HEK293 (cell line): ENCODE results near the gene DAO.

Experiments
- CTCF ChIA-PET: fragments of 350-600 bp; formaldehyde crosslinking; extraction: SDS; loops from one replicate; lab custom pipeline; 2021; ENCODE audit warnings: antibody characterized with exemption; lab: Yijun Ruan, JAX
- POLR2A ChIA-PET: fragments of 300-600 bp; formaldehyde crosslinking; extraction: SDS; loops from one replicate; lab custom pipeline; 2020; ENCODE audit warnings: antibody characterized with exemption, inconsistent platforms; lab: Yijun Ruan, JAX
- H3K27ac ChIP-seq: fragments of 200-500 bp; sonication (Bioruptor generic); 2 replicates; pipeline ENCODE4 v1.5.1; 2014; ENCODE audit warnings: low read depth, low read length, control low read depth, inconsistent platforms; ENCODE audit errors: extremely low read depth
- H3K36me3 ChIP-seq, 2 experiments: fragments of 200-500 bp in 1 of 2; sonication (Bioruptor generic) in 1 of 2; 1 replicate in 1 of 2; 2 replicates in 1 of 2; pipeline ENCODE4 v1.5.1; 2014 to 2017; ENCODE audit warnings: inconsistent platforms in 2 of 2, low read length in 2 of 2; ENCODE audit not compliant: control insufficient read depth in 2 of 2, insufficient read depth in 1 of 2
- H3K4me1 ChIP-seq: fragments of 200-500 bp; sonication (Bioruptor generic); 2 replicates; pipeline ENCODE4 v1.5.1; 2014; ENCODE audit warnings: mild to moderate bottlenecking, low read length, inconsistent platforms; ENCODE audit not compliant: control insufficient read depth, insufficient read depth
- H3K4me3 ChIP-seq: 2 replicates; pipeline ENCODE4 v1.5.1; 2011; ENCODE audit warnings: low read depth, mild to moderate bottlenecking, control low read depth, low read length, moderate library complexity
- H3K9me3 ChIP-seq: fragments of 200-500 bp; sonication (Bioruptor generic); 2 replicates; pipeline ENCODE4 v1.5.1; 2014; ENCODE audit warnings: low read depth, low read length, inconsistent platforms; ENCODE audit not compliant: control insufficient read depth, insufficient read depth
- HOXD13 ChIP-seq: sonication (generic); formaldehyde crosslinking; IDR thresholded peaks from 2 replicates; pipeline ENCODE4 v1.8.0; 2022; ENCODE audit warnings: missing genetic modification reagents, borderline replicate concordance
- KLF16 ChIP-seq: fragments of 450-650 bp; formaldehyde crosslinking; IDR thresholded peaks from 2 replicates; pipeline ENCODE4 v1.5.1; 2017; ENCODE audit warnings: missing biosample characterization, missing genetic modification characterization
- KLF9 ChIP-seq: fragments of 450-650 bp; formaldehyde crosslinking; IDR thresholded peaks from 2 replicates; pipeline ENCODE4 v1.5.1; 2016; ENCODE audit warnings: missing biosample characterization, missing genetic modification characterization, low read depth
- OSR2 ChIP-seq: fragments of 450-650 bp; formaldehyde crosslinking; IDR thresholded peaks from 2 replicates; pipeline ENCODE4 v1.5.1; 2016; ENCODE audit warnings: missing biosample characterization, missing genetic modification characterization
- PRDM1 ChIP-seq: fragments of 450-650 bp; formaldehyde crosslinking; IDR thresholded peaks from 2 replicates; pipeline ENCODE4; 2016; ENCODE audit warnings: missing biosample characterization, missing genetic modification characterization
- PRDM10 ChIP-seq: fragments of 450-650 bp; formaldehyde crosslinking; IDR thresholded peaks from 2 replicates; pipeline ENCODE4 v1.5.1; 2016; ENCODE audit warnings: missing biosample characterization, missing genetic modification characterization
- ZBTB7A ChIP-seq: fragments of 450-650 bp; formaldehyde crosslinking; IDR thresholded peaks from 2 replicates; pipeline ENCODE4 v1.5.1; 2016; ENCODE audit warnings: low read depth, missing biosample characterization, missing genetic modification characterization
- ZNF114 ChIP-seq: fragments of 450-650 bp; formaldehyde crosslinking; IDR thresholded peaks from 2 replicates; pipeline ENCODE4 v1.5.0; 2017; ENCODE audit warnings: missing biosample characterization, missing genetic modification characterization
- ZNF121 ChIP-seq: fragments of 450-650 bp; formaldehyde crosslinking; IDR thresholded peaks from 2 replicates; pipeline ENCODE4 v1.5.1; 2016; ENCODE audit warnings: missing biosample characterization, missing genetic modification characterization
- ZNF148 ChIP-seq: fragments of 450-650 bp; formaldehyde crosslinking; IDR thresholded peaks from 2 replicates; pipeline ENCODE4 v1.5.0; 2017; ENCODE audit warnings: missing biosample characterization, missing genetic modification characterization, borderline replicate concordance
- ZNF16 ChIP-seq: fragments of 450-650 bp; formaldehyde crosslinking; IDR thresholded peaks from 2 replicates; pipeline ENCODE4 v1.5.1; 2016; ENCODE audit warnings: low read depth, missing biosample characterization, missing genetic modification characterization
- ZNF175 ChIP-seq: fragments of 450-650 bp; formaldehyde crosslinking; IDR thresholded peaks from 2 replicates; pipeline ENCODE4 v1.5.1; 2016; ENCODE audit warnings: missing biosample characterization, missing genetic modification characterization
- ZNF2 ChIP-seq: fragments of 450-650 bp; formaldehyde crosslinking; IDR thresholded peaks from 2 replicates; pipeline ENCODE4 v1.5.1; 2016; ENCODE audit warnings: missing biosample characterization, missing genetic modification characterization
- ZNF211 ChIP-seq: fragments of 450-650 bp; formaldehyde crosslinking; IDR thresholded peaks from 2 replicates; pipeline ENCODE4 v1.5.1; 2016; ENCODE audit warnings: low read depth, missing biosample characterization, missing genetic modification characterization
- ZNF335 ChIP-seq: fragments of 450-650 bp; formaldehyde crosslinking; conservative IDR thresholded peaks from 2 replicates; pipeline ENCODE4 v1.5.1; 2016; ENCODE audit warnings: missing biosample characterization, missing genetic modification characterization
- ZNF398 ChIP-seq: fragments of 450-650 bp; formaldehyde crosslinking; IDR thresholded peaks from 2 replicates; pipeline ENCODE4 v1.5.1; 2017; ENCODE audit warnings: missing biosample characterization, missing genetic modification characterization
- ZNF423 ChIP-seq: fragments of 450-650 bp; formaldehyde crosslinking; IDR thresholded peaks from 2 replicates; pipeline ENCODE4 v1.5.1; 2016; ENCODE audit warnings: missing biosample characterization, missing genetic modification characterization
- ZNF521 ChIP-seq: fragments of 450-650 bp; formaldehyde crosslinking; IDR thresholded peaks from 2 replicates; pipeline ENCODE4 v1.5.1; 2017; ENCODE audit warnings: missing biosample characterization, mild to moderate bottlenecking, missing genetic modification characterization
- ZNF549 ChIP-seq: fragments of 450-650 bp; IDR thresholded peaks from 2 replicates; pipeline ENCODE4 v1.5.1; 2018; ENCODE audit warnings: missing biosample characterization, missing genetic modification characterization, mild to moderate bottlenecking, inconsistent platforms, moderate library complexity
- ZNF560 ChIP-seq: fragments of 450-650 bp; formaldehyde crosslinking; IDR thresholded peaks from 2 replicates; pipeline ENCODE4 v1.5.1; 2017; ENCODE audit warnings: missing biosample characterization, missing genetic modification characterization, borderline replicate concordance
- ZNF600 ChIP-seq: fragments of 450-650 bp; formaldehyde crosslinking; IDR thresholded peaks from 2 replicates; pipeline ENCODE4 v1.5.1; 2016; ENCODE audit warnings: missing biosample characterization, missing genetic modification characterization
- ZNF629 ChIP-seq: fragments of 450-650 bp; formaldehyde crosslinking; IDR thresholded peaks from 2 replicates; pipeline ENCODE4 v1.5.1; 2017; ENCODE audit warnings: missing biosample characterization, missing genetic modification characterization
- ZNF777 ChIP-seq: fragments of 450-650 bp; formaldehyde crosslinking; IDR thresholded peaks from 2 replicates; pipeline ENCODE4 v1.5.1; 2017; ENCODE audit warnings: missing biosample characterization, missing genetic modification characterization, borderline replicate concordance
- ZSCAN4 ChIP-seq: fragments of 450-650 bp; formaldehyde crosslinking; IDR thresholded peaks from 2 replicates; pipeline ENCODE4 v1.5.1; 2017; ENCODE audit warnings: missing biosample characterization, missing genetic modification characterization
- TF ChIP-seq, protein P1 (sequence below): fragments of 450-650 bp; formaldehyde crosslinking; IDR thresholded peaks from 2 replicates; pipeline ENCODE4 v1.5.1; 2016; ENCODE audit warnings: missing biosample characterization, missing genetic modification characterization

Gene DAO

DNA sequence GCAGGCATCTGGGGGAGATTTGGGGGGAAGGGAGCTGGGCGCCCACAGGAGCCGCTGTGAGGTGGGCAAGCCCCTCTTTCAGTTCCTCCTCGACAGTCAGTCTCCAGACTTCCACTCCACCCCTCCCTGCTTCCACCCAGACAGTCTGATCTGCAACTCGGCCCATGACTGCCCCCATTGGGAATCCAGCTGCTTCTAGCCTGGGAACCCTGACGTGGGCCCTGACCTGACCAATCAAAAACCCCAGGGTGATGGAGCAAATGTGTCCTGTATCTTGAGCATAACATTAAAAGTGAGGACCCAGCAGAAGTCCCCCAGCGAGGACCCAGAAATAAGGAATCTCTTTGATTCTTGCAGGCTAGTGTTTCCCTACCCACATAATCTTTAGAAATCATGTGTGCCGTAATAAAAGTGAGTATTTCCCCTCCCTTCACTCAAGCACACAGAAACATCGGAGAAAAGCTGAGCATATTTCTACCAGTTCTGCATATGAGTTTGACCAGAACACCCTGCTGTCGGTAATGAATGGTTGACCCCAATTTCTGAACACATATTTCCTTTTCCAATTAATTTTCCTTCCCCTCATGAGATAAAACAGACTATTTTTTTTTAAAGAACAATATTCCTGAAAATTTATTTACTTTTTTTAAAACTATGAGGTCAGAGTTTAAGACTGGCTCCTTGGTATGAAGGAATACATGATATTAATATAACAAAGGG lies 28.9 kb upstream of the DAO start:
- Histone ChIP-seq H3K4me3 (no peak overlapping the region), H3K27ac (no peak overlapping the region), H3K4me1 (no peaks in the 10 kb centered on the region), H3K9me3 (no peaks in the 10 kb centered on the region), H3K36me3 (peaks cover 6 to 45% of the 10 kb centered on the region in 2 experiments; a peak in 2 of 3 replicates)
- CTCF ChIA-PET: interaction anchor here (0.6 to 1.5 kb wide), 6 partner anchors 25 to 354 kb away, joined by 3 to 5 read pairs (median 4); no protein-coding TSS in a partner anchor
- POLR2A ChIA-PET: interaction anchor here (0.6 to 1.2 kb wide), 3 partner anchors 18 to 46 kb away, joined by 3 to 8 read pairs (median 7); no protein-coding TSS in a partner anchor
- TF ChIP-seq ZNF549: no peak
- no peak for TF ChIP-seq ZNF211 (tag by site-specific recombination)
- no peak for TF ChIP-seq ZNF2 (tag by site-specific recombination)
- TF ChIP-seq ZBTB7A (tag by site-specific recombination): no peak
- TF ChIP-seq ZNF423 (tag by site-specific recombination): no peak
- no peak for TF ChIP-seq ZNF114 (tag by site-specific recombination)
- peak; percentile 52; the same call in 1 of the 2 replicates for TF ChIP-seq ZNF335
- no peak for TF ChIP-seq ZNF629
- peak; percentile 48; the same call in 1 of the 2 replicates for TF ChIP-seq PRDM10
- no peak for TF ChIP-seq ZSCAN4 (tag by site-specific recombination)
- 0 out of 2 replicates have a peak, but pooled peaks have one; percentile 17 for TF ChIP-seq ZNF600 (tag by site-specific recombination)
- TF ChIP-seq PRDM1: no peak

DNA sequence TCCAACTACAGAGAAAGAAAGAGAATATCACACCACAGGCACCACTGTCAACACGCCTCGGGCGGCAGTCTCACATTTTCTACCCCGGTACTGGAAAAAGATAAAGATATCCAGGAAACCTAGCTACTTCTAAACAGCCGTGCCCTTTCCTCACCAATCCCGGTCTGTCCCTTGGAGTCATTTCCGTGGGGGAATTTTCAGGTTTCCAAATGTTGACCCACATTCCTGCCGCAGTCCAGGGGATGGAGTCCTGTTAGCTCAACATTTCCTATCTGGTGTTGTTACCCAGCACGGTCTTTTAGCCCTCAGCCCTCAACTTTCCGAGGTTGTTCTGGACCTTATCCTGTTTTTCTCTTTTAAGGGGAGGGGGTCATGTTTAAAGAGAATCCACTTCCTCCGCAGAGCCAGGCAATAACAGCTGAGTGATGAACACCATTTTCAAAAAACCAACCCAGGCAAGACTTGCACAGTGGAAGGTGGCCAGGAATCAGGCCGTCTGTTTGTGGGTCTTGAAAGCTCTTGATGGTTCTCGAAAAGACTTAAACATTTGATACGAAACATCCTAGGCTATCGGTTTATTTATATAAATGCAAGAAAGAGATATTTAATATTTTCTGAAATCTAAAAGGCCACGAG lies 27.1 kb upstream of the DAO start:
- CTCF ChIA-PET: no interaction called here
- no peak overlapping the region for H3K27ac ChIP-seq
- H3K9me3 ChIP-seq: no peaks in the 10 kb centered on the region
- peaks cover 0 to 27% of the 10 kb centered on the region in 2 experiments; a peak in 2 of 3 replicates for H3K36me3 ChIP-seq
- TF ChIP-seq ZNF777: no peak
- no peak for TF ChIP-seq KLF9 (tag by site-specific recombination)
- TF ChIP-seq ZNF148 (tag by site-specific recombination): no peak
- no peak for TF ChIP-seq ZNF121 (tag by site-specific recombination)
- no peak for TF ChIP-seq ZNF175 (tag by site-specific recombination)
- no peak for TF ChIP-seq OSR2
- no peak for TF ChIP-seq ZNF398
- no peak for TF ChIP-seq ZNF16 (tag by site-specific recombination)
- TF ChIP-seq KLF16 (tag by site-specific recombination): no peak
- TF ChIP-seq HOXD13 (CRISPR knock-in tag): no peak
- TF ChIP-seq ZNF560 (tag by site-specific recombination): no peak
- TF ChIP-seq ZNF521 (tag by site-specific recombination): no peak
- TF ChIP-seq, protein P1, sequence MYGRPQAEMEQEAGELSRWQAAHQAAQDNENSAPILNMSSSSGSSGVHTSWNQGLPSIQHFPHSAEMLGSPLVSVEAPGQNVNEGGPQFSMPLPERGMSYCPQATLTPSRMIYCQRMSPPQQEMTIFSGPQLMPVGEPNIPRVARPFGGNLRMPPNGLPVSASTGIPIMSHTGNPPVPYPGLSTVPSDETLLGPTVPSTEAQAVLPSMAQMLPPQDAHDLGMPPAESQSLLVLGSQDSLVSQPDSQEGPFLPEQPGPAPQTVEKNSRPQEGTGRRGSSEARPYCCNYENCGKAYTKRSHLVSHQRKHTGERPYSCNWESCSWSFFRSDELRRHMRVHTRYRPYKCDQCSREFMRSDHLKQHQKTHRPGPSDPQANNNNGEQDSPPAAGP (tag by site-specific recombination): no peak
- H3K4me3 ChIP-seq: no peak overlapping the region
- POLR2A ChIA-PET: no interaction called here
- no peaks in the 10 kb centered on the region for H3K4me1 ChIP-seq
